CD4-positive, alpha-beta T cell treated with Interleukin-15 for 1 hour (primary cell): ENCODE measurements around the gene XPA.
"Not testable (repeated sequence)": the region's sequence is repeated elsewhere in the genome, so short reads cannot be mapped to it uniquely, and the experiment has no call there.

ENCODE experiments used
- DNase-seq: peaks from one replicate; pipeline ENCODE4 v3.0.0-alpha.2; 2020

Gene XPA

DNA sequence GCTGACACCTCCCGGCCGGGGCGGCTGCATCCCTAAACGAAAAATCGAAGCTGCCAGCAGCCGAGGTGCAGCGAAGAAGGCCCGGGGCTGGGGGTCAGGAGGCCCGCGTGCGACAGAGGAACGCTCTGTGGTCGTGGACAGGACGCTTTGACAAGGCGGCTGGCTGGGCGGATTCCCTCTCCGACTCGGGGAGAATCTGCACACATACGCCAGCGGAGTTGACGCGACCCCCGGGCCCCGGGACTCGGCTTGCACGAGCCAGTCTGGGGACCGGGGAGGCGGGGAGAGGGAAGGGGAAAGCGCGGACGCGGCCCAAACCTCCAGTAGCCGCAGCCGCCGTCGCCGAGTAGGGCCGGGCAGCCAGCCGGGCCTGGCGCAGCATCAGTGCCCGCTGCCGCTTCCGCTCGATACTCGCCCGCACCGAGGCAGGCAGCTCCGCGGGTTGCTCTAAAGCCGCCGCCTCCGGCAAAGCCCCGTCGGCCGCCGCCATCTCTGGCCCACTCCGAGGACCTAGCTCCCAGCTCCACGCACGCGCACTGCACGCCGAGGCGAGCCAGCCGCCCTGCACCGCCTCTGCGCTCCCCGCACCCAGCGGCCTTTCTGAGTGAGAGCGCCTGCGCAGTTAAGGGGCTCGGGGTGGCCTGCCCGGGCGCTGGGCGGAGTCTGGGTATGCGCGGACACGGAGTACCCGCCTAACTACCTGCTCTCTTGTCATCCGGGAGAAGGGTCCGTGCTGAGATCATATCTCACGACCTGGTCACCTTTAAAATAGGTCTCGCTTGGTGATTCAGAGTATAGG, at the start of gene XPA:
Gene XPA (minus strand): TSS at position 538 of the 799 bp plus-strand sequence. CDS start 48 bp downstream, at position 490.
- DNase-seq, result peak; percentile 98

DNA sequence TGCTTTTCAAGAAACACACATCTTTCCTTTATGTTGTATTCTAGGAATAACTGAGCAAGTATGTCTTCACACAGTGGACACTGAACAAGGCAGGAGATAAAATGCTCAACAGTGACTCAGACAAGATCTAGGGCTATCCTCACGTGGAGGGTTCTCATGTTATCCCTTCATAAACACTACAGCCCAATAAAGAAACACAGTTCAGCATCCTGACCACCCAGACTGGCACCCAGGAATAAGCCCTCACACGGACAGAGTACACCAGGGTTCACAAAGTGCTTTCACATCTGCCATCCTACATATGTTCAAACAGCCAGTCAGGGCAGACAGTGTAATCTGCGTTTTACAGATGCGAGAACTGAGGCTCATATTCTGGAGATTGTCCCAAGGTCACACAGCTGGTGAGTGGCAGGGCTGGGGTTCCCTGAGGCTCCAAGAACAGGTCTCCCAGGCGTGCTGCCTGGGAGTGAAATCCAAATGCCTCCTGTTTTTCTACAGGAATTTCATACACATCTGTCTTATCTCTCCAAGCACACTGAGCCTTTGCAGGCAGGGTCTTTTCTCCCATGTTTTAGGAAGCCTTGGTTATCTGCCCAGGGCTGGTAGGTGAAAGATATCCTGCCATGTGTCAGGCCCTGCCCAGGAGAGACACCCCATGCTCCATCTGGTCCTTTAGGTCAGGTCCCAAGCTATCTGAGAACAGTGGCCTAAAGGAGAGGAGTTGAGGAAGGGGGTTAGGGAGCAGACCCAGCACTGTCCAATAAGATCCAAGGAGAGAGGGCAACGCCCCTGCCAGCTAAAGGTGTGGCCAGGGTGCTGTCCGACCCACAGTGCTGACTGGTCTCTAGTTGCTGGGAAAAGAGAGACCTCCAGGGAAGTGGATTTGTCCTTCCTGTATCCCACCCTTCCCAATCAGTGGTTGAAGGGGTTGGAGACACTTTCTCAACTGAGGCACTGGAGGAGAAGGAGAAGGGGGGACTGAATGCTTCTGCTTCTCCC, 47.9 kb upstream of the XPA start:
- no peak for DNase-seq

DNA sequence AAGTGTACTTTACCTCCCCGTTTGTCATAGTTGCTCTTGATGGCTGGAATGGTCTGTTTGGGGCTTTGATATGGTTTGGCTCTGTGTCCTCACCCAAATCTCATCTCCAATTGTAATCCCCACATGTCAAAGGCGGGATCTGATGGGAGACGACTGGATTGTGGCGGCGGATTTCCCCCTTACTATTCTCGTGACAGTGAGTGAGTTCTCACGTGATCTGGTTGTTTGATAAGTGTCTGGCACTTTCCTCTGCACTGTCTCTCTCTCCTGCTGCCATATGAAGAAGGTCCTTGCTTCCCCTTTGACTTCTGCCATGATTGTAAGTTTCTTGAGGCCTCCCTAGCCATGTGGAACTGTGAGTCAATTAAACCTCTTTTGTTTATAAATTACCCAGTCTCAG, 46.9 kb upstream of the XPA start:
- not testable (repeated sequence) for DNase-seq

DNA sequence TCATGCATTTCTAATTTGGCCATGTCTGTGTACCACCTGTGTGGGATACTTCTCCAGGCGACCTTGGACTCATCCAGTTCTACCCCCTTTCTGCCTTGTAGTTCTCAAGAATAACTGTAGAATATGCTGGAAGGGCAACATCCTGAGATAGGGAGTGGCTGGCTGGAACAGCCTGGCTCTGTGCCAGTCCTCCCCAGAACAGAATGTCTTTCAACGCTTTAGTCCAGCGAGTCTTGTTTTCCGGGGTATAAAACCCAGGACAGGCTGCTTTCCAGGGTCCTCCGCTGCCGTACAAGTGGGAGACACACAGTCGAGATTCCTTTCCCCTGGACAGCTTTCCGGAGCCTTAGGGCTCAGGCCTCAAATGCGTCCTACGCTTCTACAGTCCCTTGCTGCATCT, 45.4 kb upstream of the XPA start:
- no peak for DNase-seq

DNA sequence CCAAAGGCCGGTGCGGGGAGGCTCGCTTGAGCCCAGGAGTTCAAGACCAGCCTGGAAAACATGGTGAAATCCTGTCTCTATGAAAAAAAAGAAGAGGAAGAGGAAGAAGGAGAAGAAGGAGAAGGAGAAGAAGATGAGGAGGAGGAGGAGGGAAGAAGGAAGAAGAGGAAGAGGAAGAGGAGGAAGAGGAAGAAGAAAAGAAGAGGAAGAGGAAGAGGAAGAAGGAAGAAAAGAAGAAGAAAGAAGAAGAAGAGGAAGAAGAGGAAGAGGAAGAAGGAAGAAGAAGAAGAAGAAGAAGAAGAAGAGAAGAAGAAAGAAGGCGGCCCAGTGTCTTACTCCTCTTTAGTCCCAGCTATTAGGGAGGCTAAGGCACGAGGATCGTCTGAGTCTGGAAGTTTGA, 44.8 kb upstream of the XPA start:
- no peak for DNase-seq

DNA sequence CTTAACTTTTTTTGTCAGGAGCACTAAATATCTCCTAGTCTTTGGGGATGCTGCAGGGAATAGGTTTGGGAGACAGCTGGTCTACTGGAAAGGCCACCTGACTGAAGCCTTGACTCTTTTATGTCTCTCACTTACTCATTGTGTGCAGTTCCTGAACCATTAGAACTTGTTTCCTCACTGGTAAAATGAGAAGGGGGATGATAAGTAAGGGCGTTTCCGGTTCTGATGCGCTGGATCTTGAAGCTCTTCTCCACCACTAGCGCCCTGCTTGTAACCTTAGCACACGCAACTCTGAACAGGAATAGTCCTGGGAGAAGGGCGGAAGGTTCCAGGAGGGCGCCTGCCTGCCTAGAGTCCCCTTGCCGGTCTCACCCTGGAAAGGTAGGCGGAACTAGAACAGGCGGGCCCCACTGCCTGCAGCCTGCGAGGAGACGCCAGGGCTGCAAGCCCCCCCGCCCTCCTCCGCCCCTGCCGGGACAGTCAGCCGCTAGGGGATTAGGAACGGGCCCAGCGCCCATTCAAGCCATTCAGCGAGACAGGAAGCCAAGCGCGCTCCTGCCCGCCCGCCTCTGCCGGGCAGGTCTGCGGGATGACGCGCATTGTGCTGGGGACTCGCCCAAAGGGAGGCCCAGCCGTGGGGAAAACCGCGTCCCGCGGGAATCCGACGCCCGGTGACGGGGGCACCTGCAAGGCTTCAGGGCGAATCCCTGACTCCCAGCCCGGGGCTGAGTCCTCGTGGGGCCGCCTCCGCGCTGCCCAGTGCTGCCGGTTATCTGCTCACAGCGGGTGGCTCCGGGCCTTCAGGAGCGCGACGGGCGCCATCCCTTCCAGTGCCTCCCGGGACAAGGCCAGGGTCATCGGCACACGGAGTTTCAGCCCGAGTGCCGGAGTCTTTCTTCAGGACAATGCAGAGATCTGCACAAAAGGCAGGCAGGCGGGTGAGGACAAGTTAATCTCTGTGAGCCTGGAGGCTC, 44.0 kb upstream of the XPA start:
- no peak for DNase-seq

DNA sequence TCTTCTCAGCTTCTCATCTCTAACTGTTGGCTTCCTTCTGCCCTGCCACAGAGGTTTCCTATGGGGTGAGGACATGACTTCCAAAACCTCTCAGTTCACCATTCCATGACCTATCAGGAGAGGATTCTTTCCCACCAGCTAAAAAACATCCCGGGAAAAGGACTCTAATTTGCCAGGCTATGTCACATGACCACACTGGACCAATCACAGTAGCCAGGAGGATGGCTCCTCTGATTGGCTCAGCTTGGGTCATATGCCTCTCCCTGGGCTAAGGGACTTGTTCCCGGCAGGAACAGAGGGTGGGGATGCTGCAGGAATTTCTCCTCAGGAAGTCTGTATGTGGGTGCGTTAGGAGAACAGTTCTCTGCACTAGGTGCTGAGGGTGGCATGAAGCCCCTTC, 40.3 kb upstream of the XPA start:
- no peak for DNase-seq

DNA sequence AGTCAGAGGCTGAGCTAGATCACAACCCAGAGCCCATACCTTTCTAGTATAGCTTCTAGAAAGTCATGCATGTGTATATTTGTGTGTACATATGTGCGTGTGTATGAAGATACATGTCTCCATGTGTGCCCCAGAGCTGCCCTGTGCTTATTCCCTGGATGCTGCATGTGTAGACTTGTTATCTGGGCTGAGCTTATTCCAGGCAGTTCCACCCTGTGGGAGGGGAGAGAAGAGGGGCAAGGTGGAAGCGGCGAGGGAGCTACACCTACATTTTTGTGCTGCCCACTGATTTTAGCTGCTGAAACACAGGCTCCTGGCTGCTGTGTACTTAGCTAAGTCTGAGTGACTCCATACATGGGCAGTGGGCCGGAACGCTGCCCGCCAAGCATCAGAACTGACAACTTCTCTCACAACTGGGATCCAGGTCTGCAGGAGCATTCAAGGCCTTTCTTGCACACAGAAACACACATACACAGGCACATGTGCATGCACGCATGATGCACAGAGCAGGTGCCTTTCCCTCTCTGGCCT, 38.0 kb upstream of the XPA start:
- no peak for DNase-seq

DNA sequence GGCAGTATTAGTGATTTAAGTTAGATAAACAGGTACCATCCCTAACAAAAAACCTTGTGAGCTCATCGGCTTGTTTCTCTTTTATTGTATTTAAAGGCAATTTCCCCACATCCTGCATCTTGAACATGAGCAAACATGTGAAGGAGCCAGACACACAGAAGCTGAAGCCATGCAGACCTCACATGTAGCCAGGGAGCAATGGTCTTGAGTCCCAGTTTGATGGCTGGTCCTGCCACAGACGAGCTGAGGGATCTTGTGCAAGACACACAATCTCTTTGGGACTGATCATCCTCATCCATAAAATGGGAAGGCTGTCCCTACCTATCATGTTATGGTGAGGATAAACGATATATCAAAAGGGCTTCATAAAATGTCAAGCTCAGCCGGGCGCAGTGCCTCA, 29.6 kb upstream of the XPA start:
- DNase-seq, result no peak

DNA sequence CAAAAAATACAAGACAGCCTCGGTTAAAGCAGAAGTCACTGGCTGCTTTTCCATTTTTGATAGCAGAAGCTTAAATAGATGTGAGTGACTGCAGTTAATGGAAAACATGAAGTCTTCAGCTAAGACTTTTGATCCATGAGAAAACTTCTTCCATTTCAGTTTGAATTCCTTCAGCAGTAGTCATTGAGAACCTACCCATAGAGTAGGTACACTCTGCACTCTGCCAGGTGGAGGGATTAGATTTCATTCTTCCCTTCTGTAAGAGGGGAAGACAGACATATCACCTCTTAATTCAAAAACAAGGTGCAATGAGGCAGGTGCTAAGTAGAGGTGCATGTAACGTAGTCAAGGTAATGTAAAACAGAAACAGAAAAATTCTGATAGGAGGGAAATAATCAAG, 26.7 kb upstream of the XPA start:
- no peak for DNase-seq

DNA sequence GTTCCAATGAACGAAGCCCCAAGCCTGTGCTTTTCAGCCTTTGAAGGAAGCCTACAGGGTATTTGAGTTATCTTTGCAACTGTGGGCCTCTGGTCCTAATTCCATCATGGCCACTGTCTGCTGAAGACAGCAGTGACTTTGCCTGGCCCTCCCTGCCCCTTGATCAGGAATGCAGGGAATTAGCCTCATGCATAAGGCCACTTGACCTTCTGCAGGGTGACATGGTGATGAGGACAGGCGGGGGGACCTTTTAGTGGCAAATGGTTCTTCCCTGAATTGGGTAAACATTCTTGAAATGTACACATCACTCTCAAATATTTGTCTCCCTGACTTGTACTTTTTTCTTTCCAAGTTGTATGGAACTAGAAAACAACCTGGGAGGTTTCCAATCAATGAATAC, 25.2 kb upstream of the XPA start:
- DNase-seq, result no peak

DNA sequence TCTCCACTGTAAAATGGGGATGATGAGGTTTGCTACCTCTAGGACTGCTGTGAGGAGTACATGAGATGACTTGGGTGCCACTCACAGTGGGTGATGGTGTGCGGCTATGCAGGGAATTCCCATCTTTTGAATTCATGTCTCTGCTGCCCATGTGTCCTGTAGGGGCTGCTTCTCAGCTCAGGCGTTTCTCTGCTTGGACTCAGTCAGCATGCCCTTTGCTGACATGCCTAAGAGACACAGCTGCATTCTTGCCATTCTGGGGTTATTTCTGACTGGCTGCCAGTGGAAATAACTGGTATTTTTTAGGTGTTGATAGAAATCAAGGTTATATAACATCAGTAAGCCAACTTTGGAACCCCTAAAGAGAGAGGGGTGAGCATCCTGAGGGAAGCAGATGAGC, 24.3 kb upstream of the XPA start:
- no peak for DNase-seq

DNA sequence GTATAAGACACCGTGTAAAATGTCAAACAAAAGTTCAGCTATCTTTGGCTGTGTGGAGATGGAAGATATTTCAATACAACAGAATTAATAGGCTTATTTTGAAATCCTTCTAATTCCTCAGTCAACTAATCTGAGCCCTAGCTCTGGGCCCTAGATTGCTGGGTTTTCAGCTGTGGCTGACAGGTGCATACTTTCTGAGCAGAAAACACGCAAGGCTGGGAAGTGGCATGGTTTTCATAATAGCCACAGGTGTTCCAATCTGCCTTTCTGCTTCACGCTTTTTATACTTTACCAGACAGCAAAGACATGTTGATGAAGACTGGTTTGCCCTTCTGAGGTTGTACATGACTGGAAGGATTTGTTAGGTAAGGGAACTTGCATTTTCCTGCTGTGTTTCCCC, 20.7 kb upstream of the XPA start:
- no peak for DNase-seq

DNA sequence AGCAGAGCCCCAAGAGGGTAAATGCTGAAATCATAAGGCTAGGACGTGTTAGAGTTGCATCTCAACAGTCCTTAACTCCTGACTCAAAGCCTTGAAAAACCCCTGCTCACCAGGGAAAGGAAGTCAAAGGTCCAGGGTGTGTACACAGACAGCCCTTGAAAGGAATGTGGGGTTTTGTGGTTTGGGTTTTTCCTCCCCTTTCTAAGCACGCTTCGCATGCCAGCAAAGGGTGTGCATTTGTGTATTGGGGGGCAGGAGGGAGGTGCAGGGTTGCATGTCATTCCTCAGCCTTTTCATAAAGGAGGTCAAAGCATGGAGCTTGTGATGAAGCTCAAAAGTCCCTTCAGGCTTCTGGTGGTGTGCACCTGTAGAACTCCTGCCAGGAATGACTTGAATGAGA, 17.3 kb upstream of the XPA start:
- DNase-seq, result no peak

DNA sequence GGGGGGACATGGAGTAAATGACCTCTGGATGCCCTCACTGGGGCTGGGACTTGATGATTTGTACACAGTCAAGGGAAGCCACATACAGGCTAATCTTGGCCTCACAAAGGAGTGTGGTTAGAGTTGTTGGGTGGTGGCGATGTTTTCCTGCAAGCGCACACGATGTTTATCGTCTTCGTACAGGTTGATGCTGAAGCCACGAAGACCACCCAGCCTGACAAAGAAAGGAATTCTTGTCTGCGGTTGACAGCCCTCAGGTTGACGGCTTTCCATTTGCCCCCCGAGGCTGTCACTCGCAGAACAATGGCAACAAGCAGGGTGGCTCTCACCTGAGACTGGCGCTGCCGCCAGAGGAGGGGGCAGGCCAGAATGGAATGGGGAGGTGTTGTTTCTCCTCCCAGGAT, 14.1 kb upstream of the XPA start:
- DNase-seq, result no peak

DNA sequence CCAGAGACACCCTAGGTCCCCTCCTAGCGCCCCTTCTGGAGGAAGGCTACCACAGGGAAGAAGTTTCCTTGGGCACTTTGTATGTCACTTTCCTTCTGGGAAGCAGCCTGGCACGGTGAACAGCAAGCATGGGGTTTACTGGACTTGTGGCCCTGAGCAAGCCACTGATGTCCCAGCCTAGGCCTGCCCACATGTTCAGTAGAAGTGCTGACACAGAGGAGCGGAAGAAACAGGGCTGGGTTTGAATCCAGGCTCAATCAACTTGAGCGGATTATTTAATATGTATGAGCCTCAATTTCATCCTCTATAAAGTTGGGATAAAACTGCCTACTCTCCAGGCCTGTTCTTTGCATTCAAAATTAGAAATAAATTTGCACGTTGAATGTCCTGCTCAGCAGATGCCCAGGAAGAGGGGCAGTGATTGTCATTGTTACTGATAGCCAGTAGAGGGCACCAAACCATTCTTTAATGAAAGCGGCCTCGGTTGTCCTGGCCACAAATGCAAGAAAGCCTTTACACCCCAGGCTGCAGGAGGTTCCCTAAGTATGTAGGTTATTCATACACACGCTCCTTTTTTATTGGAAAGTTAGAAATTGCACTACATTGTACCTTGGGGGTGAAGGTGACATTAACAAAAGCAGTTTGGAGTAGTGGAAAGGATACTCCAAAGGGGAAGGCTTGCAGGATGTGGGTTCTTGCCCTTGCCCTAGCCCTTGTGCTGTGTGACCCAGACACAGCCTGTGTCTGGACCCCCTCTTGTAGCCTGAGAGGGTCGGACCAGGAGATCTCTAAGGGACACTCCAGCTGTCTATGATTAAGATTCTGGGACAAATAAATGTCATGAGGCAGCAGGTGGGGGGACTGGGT, 13.4 kb upstream of the XPA start:
- peak; percentile 57 for DNase-seq

DNA sequence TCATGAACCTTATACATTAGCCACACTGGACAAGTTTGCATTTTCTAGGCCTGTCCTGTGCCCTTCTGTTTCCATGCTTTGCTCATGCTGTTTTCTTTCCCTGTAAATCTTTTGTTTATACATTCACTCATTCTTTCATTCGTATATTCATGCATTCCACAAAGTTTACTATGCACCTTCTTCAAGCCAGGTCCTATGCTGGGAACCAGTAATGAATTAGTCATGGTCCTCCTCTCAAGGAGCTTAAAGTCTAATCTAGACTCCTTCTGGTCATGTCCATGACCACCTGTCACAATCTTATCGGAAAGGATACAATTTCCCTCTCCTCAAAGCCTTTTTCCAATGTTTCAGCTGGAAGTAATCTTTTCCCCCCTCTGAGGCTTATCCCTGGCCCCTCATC, 9.1 kb upstream of the XPA start:
- no peak for DNase-seq

DNA sequence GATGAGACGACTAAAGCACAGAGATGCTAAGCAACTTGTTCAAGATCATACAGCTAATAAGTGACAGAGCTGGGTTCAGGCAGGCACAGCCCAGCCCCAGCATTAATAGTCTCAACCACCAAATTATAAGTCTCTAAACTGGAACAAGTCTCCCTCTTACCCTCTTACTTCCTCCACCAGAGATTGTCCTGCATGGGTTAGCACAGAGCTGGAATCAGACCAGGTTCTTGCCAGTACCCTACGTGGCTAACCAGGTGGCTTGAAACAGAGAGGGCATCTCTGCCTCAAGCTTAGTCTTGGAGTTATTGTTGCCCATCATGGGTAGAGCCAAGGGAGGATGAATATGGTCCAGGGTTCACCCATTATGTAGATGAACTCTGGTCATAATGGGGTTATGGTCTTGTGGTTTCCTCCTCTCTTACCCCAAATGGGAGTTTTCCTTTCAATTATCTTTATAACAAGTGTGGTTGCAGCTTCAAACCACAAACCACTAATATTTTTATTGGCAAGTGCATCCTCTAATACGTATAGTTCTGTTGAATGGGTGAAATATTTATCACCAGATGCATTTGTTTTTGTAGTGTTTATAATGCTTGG, 8.3 kb upstream of the XPA start:
- no peak for DNase-seq

DNA sequence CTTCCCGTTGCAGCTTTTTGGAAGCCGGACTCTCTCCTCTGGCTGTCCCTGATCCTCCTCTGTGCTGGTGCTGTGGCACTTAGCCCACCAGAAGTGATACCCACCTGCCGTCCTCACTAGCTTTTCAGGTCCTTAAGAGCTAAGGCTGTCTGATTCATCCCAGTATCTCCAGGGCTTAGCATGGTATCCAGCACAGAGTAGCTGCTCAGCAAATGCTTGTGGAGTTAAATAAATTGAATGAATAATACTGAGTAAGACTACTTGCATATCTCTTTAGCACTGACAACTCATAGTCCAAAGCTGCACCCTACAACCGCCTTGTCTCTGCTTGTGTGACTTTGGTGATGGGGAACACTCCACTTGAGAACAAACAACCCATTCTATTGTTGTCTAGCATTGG, 7.7 kb upstream of the XPA start:
- DNase-seq, result no peak

DNA sequence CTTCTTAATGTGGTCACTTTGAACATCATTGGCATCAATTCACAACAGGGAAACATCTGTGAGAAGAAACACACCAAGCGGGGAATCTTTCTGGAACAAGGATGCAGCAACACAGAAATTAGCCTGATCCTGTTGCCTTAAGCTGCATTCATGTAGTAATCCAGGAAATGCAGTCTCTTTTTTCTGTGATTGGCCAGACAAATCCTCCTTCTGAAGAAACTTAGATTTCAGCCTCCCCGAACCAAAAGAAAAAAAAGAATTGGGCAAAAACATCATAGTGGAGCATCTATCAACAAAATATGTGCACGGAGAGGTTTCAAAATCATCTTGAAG, 7.2 kb upstream of the XPA start:
- DNase-seq, result no peak
